Common myeloid progenitor, CD34-positive (primary cell): Measurements from ENCODE around the gene MPND.
A peak's percentile ranks its signal among the peaks of the same experiment; 100 is the strongest.
"Not testable (repeated sequence)": the region's sequence is repeated elsewhere in the genome, so short reads cannot be mapped to it uniquely, and the experiment has no call there.

Experiments used
- CTCF ChIA-PET: fragments of 350-600 bp; sonication (Branson Sonifier 250); formaldehyde crosslinking; loops from one replicate; lab custom pipeline; 2021; ENCODE audit warnings: antibody characterized with exemption; lab: Charles Lee
- POLR2A ChIA-PET: fragments of 350-600 bp; sonication (Branson Sonifier 250); formaldehyde crosslinking; loops from one replicate; lab custom pipeline; 2021; ENCODE audit warnings: antibody characterized with exemption; lab: Charles Lee
- DNase-seq, 3 donors: peaks; one replicate each; pipeline versions ENCODE4 v3.0.0 to v3.0.0-alpha.2; 2013
- H3K27ac ChIP-seq, 2 experiments: 1 replicate in 1 of 2; 2 replicates in 1 of 2; pipeline ENCODE4 v1.7.0; 2013; ENCODE audit warnings: inconsistent platforms in 2 of 2, low read length in 2 of 2, mild to moderate bottlenecking in 2 of 2, low read depth in 1 of 2, moderate library complexity in 1 of 2; ENCODE audit not compliant: severe bottlenecking in 2 of 2, insufficient read depth in 1 of 2, poor library complexity in 1 of 2
- H3K27me3 ChIP-seq, 5 experiments: replicated peaks in 2 of 5; 1 replicate in 3 of 5; 2 replicates in 2 of 5; pipeline versions ENCODE4 v1.6.1 to v1.7.0; 2013; ENCODE audit warnings: low read length in 4 of 5, mild to moderate bottlenecking in 2 of 5, moderate library complexity in 2 of 5, inconsistent platforms in 1 of 5; ENCODE audit not compliant: insufficient read depth in 5 of 5, control insufficient read depth in 4 of 5
- H3K36me3 ChIP-seq, 4 experiments: 1 replicate in 2 of 4; 2 replicates in 2 of 4; pipeline versions ENCODE4 v1.6.1 to v1.7.0; 2013; ENCODE audit warnings: low read length in 3 of 4, control low read depth in 1 of 4, mild to moderate bottlenecking in 1 of 4; ENCODE audit not compliant: control insufficient read depth in 4 of 4, insufficient read depth in 4 of 4
- H3K4me1 ChIP-seq, 4 experiments: 1 replicate in 3 of 4; 2 replicates in 1 of 4; pipeline versions ENCODE4 v1.6.1 to v1.7.1; 2013; ENCODE audit warnings: low read length in 3 of 4, mild to moderate bottlenecking in 3 of 4, control low read depth in 1 of 4, inconsistent platforms in 1 of 4, moderate library complexity in 1 of 4; ENCODE audit not compliant: control insufficient read depth in 4 of 4, insufficient read depth in 4 of 4; ENCODE audit errors: control extremely low read depth in 1 of 4
- H3K4me3 ChIP-seq, 7 experiments: 1 replicate in 4 of 7; 2 replicates in 3 of 7; pipeline versions ENCODE4 v1.5.1 to v1.7.0; 2013; ENCODE audit warnings: mild to moderate bottlenecking in 7 of 7, low read length in 6 of 7, moderate library complexity in 6 of 7, inconsistent platforms in 2 of 7, low read depth in 2 of 7, control low read depth in 1 of 7; ENCODE audit not compliant: insufficient read depth in 4 of 7, control insufficient read depth in 1 of 7; ENCODE audit errors: extremely low read depth in 1 of 7
- H3K9me3 ChIP-seq, 5 experiments: 1 replicate in 4 of 5; 2 replicates in 1 of 5; pipeline versions ENCODE4 v1.6.1 to v1.7.1; 2013; ENCODE audit warnings: low read length in 4 of 5, mild to moderate bottlenecking in 2 of 5, inconsistent platforms in 1 of 5, low read depth in 1 of 5, moderate library complexity in 1 of 5; ENCODE audit not compliant: control insufficient read depth in 4 of 5, insufficient read depth in 2 of 5; ENCODE audit errors: control extremely low read depth in 1 of 5
- WGBS: methylation state at CpG from one replicate; pipeline ENCODE4 v1.1.5; 2013; ENCODE audit not compliant: insufficient coverage; 5-methylcytosine and 5-hydroxymethylcytosine counted together

Gene MPND

DNA sequence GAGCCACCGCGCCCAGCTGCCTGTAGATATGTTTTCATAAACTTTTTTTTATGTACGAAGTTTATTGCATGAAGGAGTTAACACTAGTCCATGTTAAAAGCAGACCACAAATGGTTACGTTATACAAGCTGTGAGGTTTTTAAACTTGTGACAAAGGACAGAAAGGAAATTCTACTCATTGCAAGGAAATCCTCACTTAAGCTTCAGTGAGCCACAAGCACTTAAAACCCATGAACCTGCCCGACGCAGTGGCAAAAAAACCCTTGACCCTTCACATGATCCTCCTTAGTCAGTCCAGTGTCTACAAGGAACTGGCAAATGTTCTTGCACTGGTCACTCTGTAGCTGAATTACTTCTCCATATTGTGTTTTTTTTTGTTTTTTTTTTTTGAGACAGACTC is 4.2 kb downstream of the MPND start:
- ChIA-PET CTCF (interaction anchor here (1.2 to 4.4 kb wide), 3 partner anchors 11 to 80 kb away, joined by 5 to 19 read pairs (median 5); no protein-coding TSS in a partner anchor), POLR2A (interaction anchor here (1.1 kb wide), 1 partner anchor 80 kb away, joined by 5 read pairs; no protein-coding TSS in a partner anchor)
- WGBS, result 14% methylated on average over 4 of the region's 6 CpGs
- peak in 2 of 3 donors; percentile 68 to 81 for DNase-seq
- no peak overlapping the region for H3K27ac ChIP-seq
- H3K4me3 ChIP-seq, result peak overlapping the region in 1 of 7 experiments; percentile 52
- peaks cover 0 to 21% (median 5%) of the 10 kb centered on the region in 4 experiments for H3K36me3 ChIP-seq
- no peaks in the 10 kb centered on the region for H3K9me3 ChIP-seq
- H3K27me3 ChIP-seq, result no peaks in the 10 kb centered on the region
- H3K4me1 ChIP-seq, result peaks cover 0 to 20% (median 16%) of the 10 kb centered on the region in 4 experiments

- H3K9me3 ChIP-seq, DNase-seq, H3K4me3 ChIP-seq, H3K27me3 ChIP-seq, H3K27ac ChIP-seq, POLR2A ChIA-PET: not testable (repeated sequence)
- CTCF ChIA-PET, result interaction anchor here (1.7 to 4.4 kb wide), 2 partner anchors 82 kb away, joined by 8 to 19 read pairs; no protein-coding TSS in a partner anchor
- peaks cover 0 to 27% (median 7%) of the 10 kb centered on the region in 4 experiments for H3K36me3 ChIP-seq
- WGBS, result 92% methylated on average over 7 of the region's 16 CpGs
- H3K4me1 ChIP-seq, result peaks cover 0 to 11% (median 8%) of the 10 kb centered on the region in 4 experiments
Measured at GRCh38 chr19:4349225-4349624, 5.9 kb downstream of the MPND start.

- H3K36me3 ChIP-seq, result peaks cover 0 to 35% (median 10%) of the 10 kb centered on the region in 4 experiments
- DNase-seq, result no peak
- H3K27ac ChIP-seq, result no peak overlapping the region
- peaks cover 0 to 8% (median 5%) of the 10 kb centered on the region in 4 experiments for H3K4me1 ChIP-seq
- POLR2A ChIA-PET, result no interaction called here
- CTCF ChIA-PET, result interaction anchor here (1.0 to 1.7 kb wide), 2 partner anchors 15 to 83 kb away, joined by 4 to 8 read pairs; no protein-coding TSS in a partner anchor
- no peaks in the 10 kb centered on the region for H3K9me3 ChIP-seq
- no peaks in the 10 kb centered on the region for H3K27me3 ChIP-seq
- no peak overlapping the region for H3K4me3 ChIP-seq
- 96% methylated on average over 8 of the region's 8 CpGs for WGBS
Measured at GRCh38 chr19:4350111-4350510, 6.7 kb downstream of the MPND start.

- WGBS, result 100% methylated on average over 9 of the region's 9 CpGs
- Histone ChIP-seq H3K27me3 (no peaks in the 10 kb centered on the region), H3K27ac (no peak overlapping the region), H3K9me3 (no peaks in the 10 kb centered on the region), H3K36me3 (peaks cover 0 to 33% (median 8%) of the 10 kb centered on the region in 4 experiments), H3K4me3 (no peak overlapping the region), H3K4me1 (peaks cover 0 to 8% (median 5%) of the 10 kb centered on the region in 4 experiments)
- ChIA-PET CTCF (interaction anchor here (1.0 to 1.7 kb wide), 2 partner anchors 14 to 83 kb away, joined by 4 to 8 read pairs; no protein-coding TSS in a partner anchor), POLR2A (no interaction called here)
- DNase-seq, result no peak
Measured at GRCh38 chr19:4350726-4351125, 7.4 kb downstream of the MPND start.

DNA sequence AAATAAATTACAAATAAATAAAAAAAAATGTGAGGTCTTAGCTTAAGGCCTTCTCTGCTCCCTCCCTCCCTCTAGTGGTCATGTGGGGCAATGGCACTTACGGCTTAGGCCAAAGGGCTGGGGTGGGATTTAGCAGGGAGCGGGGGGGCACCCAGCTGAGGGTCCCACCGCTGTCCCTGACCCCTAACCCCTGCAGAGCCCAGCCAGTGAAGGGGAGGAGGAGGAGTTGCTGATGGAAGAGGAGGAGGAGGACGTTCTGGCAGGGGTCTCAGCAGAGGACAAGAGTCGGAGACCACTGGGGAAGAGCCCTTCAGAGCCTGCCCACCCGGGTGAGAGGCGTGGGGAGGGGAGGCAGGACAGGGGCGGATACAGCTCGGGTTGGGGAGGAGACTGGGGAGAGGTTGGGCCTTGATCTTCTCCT is 9.3 kb downstream of the MPND start:
- DNase-seq, result peak; percentile 78 to 89 (median 80)
- ChIA-PET CTCF (interaction anchor here (0.7 to 4.8 kb wide), 18 partner anchors 9 to 195 kb away, joined by 3 to 62 read pairs (median 6); partner anchors contain the start of genes CHAF1A, MPND and SH3GL1), POLR2A (interaction anchor here (1.1 kb wide), 1 partner anchor 85 kb away, joined by 7 read pairs; no protein-coding TSS in a partner anchor)
- Histone ChIP-seq H3K36me3 (peaks cover 0 to 43% (median 12%) of the 10 kb centered on the region in 4 experiments), H3K9me3 (no peaks in the 10 kb centered on the region), H3K27ac (no peak overlapping the region), H3K4me3 (no peak overlapping the region), H3K4me1 (peaks cover 0 to 2% (median under 1%) of the 10 kb centered on the region in 4 experiments), H3K27me3 (no peaks in the 10 kb centered on the region)
- WGBS, result 70% methylated on average over 4 of the region's 9 CpGs

GRCh38 chr19:4354282-4354681 is 10.9 kb downstream of the MPND start:
- peaks cover 0 to 2% (median 0%) of the 10 kb centered on the region in 4 experiments for H3K4me1 ChIP-seq
- CTCF ChIA-PET, result interaction anchor here (0.9 to 4.8 kb wide), 4 partner anchors 8 to 87 kb away, joined by 3 to 62 read pairs (median 8); partner anchors contain the start of genes MPND and SHD
- 98% methylated on average over 6 of the region's 12 CpGs for WGBS
- no peak overlapping the region for H3K27ac ChIP-seq
- H3K4me3 ChIP-seq, result no peak overlapping the region
- POLR2A ChIA-PET, result no interaction called here
- no peaks in the 10 kb centered on the region for H3K9me3 ChIP-seq
- no peaks in the 10 kb centered on the region for H3K27me3 ChIP-seq
- DNase-seq, result no peak
- peaks cover under 1 to 54% (median 20%) of the 10 kb centered on the region in 4 experiments for H3K36me3 ChIP-seq

- Histone ChIP-seq H3K36me3 (peaks cover 0 to 57% (median 26%) of the 10 kb centered on the region in 4 experiments), H3K27ac (no peak overlapping the region), H3K4me1 (peaks cover 0 to 2% (median 0%) of the 10 kb centered on the region in 4 experiments), H3K9me3 (no peaks in the 10 kb centered on the region), H3K27me3 (no peaks in the 10 kb centered on the region), H3K4me3 (no peak overlapping the region)
- ChIA-PET POLR2A (no interaction called here), CTCF (interaction anchor here (4.8 kb wide), 1 partner anchor 88 kb away, joined by 62 read pairs; no protein-coding TSS in a partner anchor)
- 96% methylated on average over 16 of the region's 17 CpGs for WGBS
- no peak for DNase-seq
Measured at GRCh38 chr19:4354897-4355296, 11.5 kb downstream of the MPND start.
